ENCODE data around the gene RHOT2.

Gene RHOT2

DNA sequence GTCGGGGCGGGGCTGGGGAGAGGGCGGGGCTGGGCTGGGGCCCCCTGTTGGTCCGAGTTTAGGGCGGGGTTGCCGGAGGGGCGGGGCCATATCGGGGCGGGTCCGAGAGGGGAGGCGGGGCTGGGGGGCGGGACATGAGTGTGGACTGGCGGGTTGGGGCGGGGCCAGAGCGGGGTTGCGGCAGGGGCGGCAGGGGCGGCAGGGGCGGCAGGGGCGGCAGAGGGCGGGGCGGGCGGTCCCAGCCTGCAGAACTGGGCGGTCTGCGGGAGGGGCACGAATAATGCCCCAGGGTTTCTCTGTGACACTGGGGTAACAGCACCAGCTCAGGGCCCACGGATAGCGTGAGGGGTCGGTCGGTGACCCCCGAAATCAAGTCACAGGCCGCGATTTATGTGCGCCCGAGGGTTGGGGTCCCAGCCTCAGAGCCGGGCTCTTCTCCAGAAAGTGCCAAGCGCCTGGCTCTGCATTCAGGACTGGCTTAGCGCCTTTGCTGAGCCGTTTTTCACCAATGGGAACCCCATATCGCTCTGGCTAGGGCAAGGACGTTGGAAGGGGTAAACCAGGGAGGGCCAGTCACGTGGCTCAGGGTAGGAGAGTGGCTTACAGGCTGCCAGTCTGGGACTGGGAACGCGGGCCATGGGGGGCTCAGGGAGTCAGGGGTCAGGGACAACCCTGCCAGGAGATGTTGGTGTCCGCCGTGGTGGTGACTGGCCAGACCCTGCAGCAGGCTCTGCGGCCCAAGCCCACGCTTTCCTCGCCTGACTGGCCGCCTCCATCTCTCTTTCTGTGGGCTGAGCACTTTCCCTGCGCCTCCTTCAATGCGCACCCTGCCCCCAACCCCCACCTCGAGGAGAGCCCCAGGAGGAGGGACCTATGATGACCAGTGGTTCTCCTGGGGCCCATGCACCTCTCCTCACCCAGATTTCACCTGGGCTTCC is 30.6 kb upstream of the RHOT2 start:
- no peaks in the 10 kb centered on the region for H3K9me3 ChIP-seq
- DNase-seq (ENCODE audit: low spot score in 2 of 2): peak in 1 of 2 experiments; percentile 95
- H3K36me3 ChIP-seq (replicated peaks): peaks cover 16% of the 10 kb centered on the region
- peak overlapping the region; percentile 93 for H3K4me3 ChIP-seq
- in situ Hi-C loops (cut with MboI; ENCODE audit: low sequenced_read_pairs): no loop called here
- peaks cover 5% of the 10 kb centered on the region; the same call in 1 of the 2 replicates for H3K4me1 ChIP-seq
- no peaks in the 10 kb centered on the region for H3K27me3 ChIP-seq (ENCODE audit: low read depth)

DNA sequence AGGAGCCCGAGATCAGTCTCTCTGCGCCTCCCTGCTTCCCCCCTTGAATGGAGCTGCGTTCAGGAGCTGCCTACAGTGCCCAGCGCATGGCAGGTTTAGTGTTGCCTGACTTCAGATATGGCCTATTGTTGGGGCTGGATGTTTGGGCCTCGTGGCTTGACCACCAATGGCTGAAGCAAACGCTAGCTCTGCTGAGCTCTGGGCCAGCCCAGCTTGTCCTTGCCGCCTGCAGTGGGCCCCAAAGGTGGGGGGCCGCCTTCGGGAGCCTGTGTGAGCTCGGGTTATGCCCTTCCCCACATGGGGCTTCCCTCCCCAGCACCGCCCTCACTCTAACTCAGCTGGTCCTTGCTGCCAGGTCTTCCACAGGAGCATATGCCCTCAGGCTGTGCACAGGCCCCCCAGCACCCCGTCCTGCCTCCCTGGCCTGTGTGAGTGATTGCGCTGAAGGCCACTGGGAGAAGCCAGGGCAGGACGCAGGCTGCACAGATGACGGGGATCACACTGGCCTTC is 29.8 kb upstream of the RHOT2 start:
- in situ Hi-C loops (cut with MboI; ENCODE audit: low sequenced_read_pairs): no loop called here
- no peak for DNase-seq (ENCODE audit: low spot score in 2 of 2)
- no peaks in the 10 kb centered on the region for H3K9me3 ChIP-seq
- peaks cover 16% of the 10 kb centered on the region for H3K36me3 ChIP-seq (replicated peaks)
- no peaks in the 10 kb centered on the region for H3K27me3 ChIP-seq (ENCODE audit: low read depth)
- H3K4me1 ChIP-seq: peaks cover 8% of the 10 kb centered on the region
- no peak overlapping the region for H3K4me3 ChIP-seq

DNA sequence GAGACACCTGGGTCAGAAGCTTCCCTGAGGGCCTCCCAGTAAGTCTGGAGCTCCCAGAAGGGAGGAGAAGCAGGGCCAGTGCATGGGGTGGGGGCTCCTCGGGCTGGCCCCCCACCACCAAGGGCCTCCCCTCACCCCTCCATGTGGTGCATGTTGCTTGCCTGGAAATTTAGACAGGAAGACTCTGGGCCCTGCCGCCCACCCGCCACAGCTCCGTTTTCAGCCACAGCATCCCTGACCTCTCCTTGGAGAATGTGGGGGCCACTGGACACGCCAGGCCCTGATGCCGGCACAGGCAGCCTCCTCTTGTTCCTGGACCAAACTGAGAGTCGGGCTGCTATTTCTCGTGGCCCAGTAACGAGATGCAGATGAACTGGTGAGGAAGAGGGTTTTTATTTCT is 29.1 kb upstream of the RHOT2 start:
- Histone ChIP-seq H3K4me1 (peaks cover 9% of the 10 kb centered on the region), H3K36me3 (replicated peaks) (peaks cover 12% of the 10 kb centered on the region), H3K4me3 (no peak overlapping the region), H3K27me3 (ENCODE audit: low read depth) (no peaks in the 10 kb centered on the region), H3K9me3 (no peaks in the 10 kb centered on the region)
- in situ Hi-C loops (cut with MboI; ENCODE audit: low sequenced_read_pairs): no loop called here
- DNase-seq (ENCODE audit: low spot score in 2 of 2): no peak

DNA sequence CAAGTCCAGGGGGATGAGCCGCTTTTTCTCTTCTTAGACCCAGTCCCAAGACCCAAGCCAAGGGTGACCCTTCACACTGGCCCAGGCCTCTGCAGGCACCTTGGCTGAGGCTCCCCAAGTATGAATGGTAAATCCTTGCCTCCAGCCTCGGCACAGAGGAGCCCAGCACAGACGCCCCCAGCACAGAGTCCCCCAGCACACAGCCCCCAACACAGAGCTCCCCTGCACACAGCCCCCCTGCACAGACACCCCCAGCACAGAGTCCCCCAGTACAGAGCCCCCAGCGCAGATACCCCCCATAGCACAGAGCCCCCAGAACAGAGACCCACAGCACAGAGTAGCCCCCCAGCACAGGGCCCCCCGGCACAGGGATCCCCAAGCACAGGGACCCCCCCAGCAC is 27.3 kb upstream of the RHOT2 start:
- DNase-seq (ENCODE audit: low spot score in 2 of 2): no peak
- Histone ChIP-seq H3K4me1 (peaks cover 9% of the 10 kb centered on the region), H3K36me3 (replicated peaks) (peaks cover 18% of the 10 kb centered on the region), H3K4me3 (no peak overlapping the region), H3K27me3 (ENCODE audit: low read depth) (no peaks in the 10 kb centered on the region), H3K9me3 (no peaks in the 10 kb centered on the region)
- in situ Hi-C loops (cut with MboI; ENCODE audit: low sequenced_read_pairs): no loop called here

DNA sequence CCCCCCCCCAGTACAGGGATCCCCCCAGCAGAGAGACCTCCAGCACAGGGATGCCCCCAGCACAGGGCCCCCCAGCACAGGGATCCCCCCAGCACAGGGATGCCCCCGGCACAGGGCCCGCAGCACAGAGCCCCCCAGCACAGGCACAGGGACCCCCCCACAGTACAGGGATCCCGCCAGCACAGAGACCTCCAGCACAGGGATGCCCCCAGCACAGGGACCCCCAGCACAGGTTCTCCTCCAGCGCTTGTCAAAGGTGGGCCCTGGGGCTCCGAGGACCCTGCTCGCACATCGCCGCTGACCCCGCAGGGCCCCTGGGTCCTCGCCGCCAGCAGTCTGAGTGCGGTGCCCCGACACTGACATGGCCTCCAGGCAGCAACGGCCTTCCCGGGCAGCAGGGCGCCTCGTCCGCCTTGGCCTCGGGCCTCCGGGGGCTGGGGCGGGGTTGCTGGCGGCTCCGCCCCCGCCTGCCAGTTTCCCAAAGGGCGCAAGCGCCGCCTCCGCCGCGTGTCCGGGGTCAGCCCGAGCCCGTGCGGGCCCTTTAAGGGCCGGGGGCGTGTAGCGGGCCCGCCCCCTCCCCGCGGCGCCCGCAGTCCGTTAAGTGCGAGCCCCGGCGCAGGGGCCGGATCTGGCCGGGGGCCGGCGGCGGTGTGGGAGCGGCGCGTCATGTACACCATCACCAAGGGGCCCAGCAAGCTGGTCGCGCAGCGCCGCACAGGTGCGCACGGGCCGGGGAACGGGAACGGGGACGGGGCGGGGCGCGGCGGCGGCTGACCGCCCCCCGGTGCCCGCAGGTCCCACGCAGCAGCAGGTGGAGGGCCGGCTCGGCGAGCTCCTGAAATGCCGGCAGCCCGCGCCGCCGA is 26.4 kb upstream of the RHOT2 start, which contains the start of gene MCRIP2:
TSS of gene MCRIP2 (plus strand) at position 503 of the 863 bp plus-strand sequence. CDS start at position 667, 164 bp downstream.
- Histone ChIP-seq H3K27me3 (ENCODE audit: low read depth) (no peaks in the 10 kb centered on the region), H3K4me1 (peaks cover 9% of the 10 kb centered on the region), H3K9me3 (no peaks in the 10 kb centered on the region), H3K4me3 (peak within 1 kb of the TSS; percentile 57), H3K36me3 (replicated peaks) (peaks cover 14% of the 10 kb centered on the region; the same call in 1 of the 2 replicates)
- peak; percentile 82 to 93 for DNase-seq (ENCODE audit: low spot score in 2 of 2)
- in situ Hi-C loops (cut with MboI; ENCODE audit: low sequenced_read_pairs): no loop called here

DNA sequence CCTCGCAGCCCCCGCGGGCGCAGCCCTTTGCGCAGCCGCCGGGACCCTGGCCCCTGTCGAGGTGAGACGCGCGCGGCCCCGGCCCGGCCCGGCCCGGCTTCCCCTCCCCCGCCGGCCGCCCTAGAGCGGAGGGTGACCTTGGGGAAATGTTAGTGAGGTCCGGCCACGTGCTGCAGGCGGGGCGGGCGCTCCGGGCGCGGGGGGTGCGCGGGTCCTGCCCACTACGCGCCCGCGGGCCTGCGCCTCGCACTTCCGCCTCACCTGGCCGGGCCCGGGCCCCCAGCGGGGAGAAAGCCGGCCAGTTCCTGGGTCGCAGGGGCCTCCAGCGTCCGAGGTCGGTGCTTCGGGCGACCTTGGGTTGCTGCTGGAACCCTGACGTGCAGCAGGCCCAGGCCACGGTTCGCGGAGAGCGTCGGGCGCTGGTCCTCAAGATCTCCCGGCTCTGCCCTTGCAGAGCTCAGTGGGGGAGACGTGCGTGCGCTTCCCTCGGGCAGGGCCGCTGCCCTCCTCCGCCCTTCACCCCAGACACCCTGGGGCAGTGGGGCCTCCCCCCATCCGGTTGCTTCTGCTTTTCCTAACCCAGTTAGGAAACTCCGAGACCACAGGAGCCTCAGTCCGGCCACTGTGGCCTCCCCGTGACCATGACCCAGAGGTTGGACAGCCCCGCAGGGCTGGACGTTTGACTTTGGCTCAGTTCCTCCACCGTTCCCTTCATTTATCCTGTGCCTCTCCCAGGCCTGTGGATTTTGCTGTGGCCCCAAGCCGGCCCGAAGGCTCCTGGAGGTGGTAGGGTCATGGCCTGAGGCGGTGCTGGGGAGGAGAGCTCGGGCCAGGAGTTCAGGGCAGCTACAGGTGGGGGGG is 25.5 kb upstream of the RHOT2 start:
- Histone ChIP-seq H3K9me3 (no peaks in the 10 kb centered on the region), H3K36me3 (replicated peaks) (peaks cover 14% of the 10 kb centered on the region; the same call in 1 of the 2 replicates), H3K4me3 (peak overlapping the region; percentile 57), H3K27me3 (ENCODE audit: low read depth) (no peaks in the 10 kb centered on the region), H3K4me1 (peaks cover 7% of the 10 kb centered on the region)
- peak; percentile 35 to 66 for DNase-seq (ENCODE audit: low spot score in 2 of 2)
- in situ Hi-C loops (cut with MboI; ENCODE audit: low sequenced_read_pairs): no loop called here

DNA sequence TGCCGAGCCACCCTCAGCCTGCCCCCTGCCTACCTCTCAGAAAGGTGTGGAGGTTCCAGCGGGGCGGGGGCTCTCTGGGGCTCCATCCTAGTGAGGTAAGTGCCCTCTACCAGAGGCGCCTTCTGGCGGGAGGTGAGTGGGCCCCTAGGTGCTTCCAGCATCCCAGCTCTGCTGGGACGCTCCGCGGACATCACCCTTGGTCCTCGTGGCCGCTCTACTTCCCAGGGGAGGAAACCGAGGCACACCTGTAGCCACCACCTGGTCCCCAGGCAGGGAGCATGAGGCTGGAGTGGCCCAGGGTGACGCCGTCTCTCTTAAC is 24.9 kb upstream of the RHOT2 start:
- Histone ChIP-seq H3K4me3 (peak overlapping the region; percentile 57), H3K4me1 (peaks cover 5% of the 10 kb centered on the region)
- in situ Hi-C loops (cut with MboI; ENCODE audit: low sequenced_read_pairs): no loop called here

DNA sequence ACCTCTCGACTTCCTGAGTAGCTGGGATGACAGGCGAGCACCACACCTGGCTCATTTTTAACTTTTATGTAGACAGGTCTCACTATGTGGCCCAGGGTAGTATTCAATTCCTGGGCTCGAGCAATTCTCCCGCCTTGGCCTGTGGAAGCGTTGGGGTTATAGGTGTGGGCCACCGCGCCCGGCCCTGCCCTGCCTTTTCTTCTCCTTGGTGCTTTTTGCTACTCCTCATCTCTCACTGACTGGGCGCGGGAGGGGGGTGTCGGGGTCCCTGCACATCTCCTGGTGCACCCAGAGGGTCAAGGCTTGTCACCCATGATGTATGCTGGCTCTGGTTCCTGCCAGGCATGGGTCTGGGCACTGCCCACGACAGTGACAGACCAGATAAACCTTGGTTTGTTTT is 23.4 kb upstream of the RHOT2 start:
- Histone ChIP-seq H3K4me3 (no peak overlapping the region), H3K36me3 (replicated peaks) (peaks cover 14% of the 10 kb centered on the region; the same call in 1 of the 2 replicates), H3K27me3 (ENCODE audit: low read depth) (no peaks in the 10 kb centered on the region), H3K4me1 (peaks cover 12% of the 10 kb centered on the region), H3K9me3 (no peaks in the 10 kb centered on the region)
- no peak for DNase-seq (ENCODE audit: low spot score in 2 of 2)
- in situ Hi-C loops (cut with MboI; ENCODE audit: low sequenced_read_pairs): no loop called here

More for the DNA sequence above, 24.9 kb upstream of the RHOT2 start:
- H3K27me3 ChIP-seq (ENCODE audit: low read depth): no peaks in the 10 kb centered on the region
- DNase-seq (ENCODE audit: low spot score in 2 of 2): no peak
- peaks cover 14% of the 10 kb centered on the region; the same call in 1 of the 2 replicates for H3K36me3 ChIP-seq (replicated peaks)
- no peaks in the 10 kb centered on the region for H3K9me3 ChIP-seq

DNA sequence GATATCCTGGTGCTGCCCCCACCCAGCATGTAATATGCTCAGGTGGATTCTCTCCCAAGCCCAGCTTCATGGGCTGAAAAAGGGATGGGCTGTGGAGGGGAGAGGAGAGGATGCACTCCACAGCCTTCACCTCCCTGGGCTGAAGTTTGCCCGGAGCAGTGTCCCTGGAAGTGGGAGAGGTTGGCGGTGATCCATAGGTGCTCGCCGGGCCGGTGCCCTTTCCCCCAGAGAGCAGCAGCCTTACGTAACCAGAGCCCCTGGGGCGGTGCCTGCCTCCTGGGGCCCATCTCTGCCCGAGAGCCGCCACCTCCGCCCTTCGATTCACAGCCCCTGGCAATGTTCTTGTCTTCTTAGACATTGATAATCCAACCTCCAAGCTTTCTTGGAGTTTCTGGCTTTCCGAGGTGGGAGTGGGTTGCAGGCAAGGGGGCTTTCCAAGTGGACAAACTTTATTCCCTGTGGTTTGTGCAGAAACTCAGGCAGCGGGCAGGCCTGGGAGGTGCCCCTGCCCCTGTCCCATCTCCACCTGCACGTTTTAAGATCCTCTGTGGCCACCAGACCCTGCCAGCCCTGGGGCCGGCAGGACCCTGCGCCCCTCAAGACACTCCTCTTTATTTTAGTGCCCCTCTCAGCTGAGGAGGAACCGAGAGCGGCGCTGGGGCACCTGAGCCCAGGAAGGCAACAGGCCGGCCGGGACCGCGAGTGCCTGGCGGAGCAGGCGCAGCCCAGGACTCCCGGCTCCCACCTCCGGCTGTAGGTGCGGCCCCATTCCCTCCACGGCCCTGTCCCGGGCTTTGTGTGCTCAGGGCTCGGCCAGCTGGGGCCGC is 21.9 kb upstream of the RHOT2 start:
- no peak for DNase-seq (ENCODE audit: low spot score in 2 of 2)
- Histone ChIP-seq H3K27me3 (ENCODE audit: low read depth) (no peaks in the 10 kb centered on the region), H3K4me3 (no peak overlapping the region), H3K4me1 (peaks cover 18% of the 10 kb centered on the region), H3K36me3 (replicated peaks) (peaks cover 14% of the 10 kb centered on the region), H3K9me3 (no peaks in the 10 kb centered on the region)
- in situ Hi-C loops (cut with MboI; ENCODE audit: low sequenced_read_pairs): no loop called here

DNA sequence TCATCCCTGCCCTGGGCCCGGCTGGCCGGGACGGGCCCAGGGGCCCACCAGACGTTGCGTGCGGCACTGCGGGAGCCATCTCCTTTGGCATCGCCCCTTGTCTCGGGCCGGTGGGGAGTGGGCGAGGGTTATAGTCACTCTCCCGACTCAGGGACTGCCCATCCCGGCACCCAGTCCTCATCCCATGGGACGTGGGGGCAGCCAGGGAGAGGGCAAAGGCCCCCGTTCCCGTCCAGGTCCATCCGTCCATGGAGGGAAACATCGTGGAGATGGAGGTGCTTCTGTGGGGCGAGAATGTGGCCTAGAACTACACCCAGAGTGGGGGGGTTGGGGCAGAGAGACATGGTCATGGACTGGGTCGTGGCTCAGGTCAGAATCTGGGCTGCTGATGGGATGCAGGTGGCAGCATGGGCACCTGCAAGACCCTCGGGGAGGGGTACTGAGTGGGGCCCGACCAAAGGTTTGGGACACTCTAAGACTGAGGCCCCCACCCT is 21.2 kb upstream of the RHOT2 start:
- no peak overlapping the region for H3K4me3 ChIP-seq
- H3K36me3 ChIP-seq (replicated peaks): peaks cover 14% of the 10 kb centered on the region
- DNase-seq (ENCODE audit: low spot score in 2 of 2): no peak
- no peaks in the 10 kb centered on the region for H3K9me3 ChIP-seq
- H3K27me3 ChIP-seq (ENCODE audit: low read depth): no peaks in the 10 kb centered on the region
- H3K4me1 ChIP-seq: peaks cover 18% of the 10 kb centered on the region
- in situ Hi-C loops (cut with MboI; ENCODE audit: low sequenced_read_pairs): no loop called here

DNA sequence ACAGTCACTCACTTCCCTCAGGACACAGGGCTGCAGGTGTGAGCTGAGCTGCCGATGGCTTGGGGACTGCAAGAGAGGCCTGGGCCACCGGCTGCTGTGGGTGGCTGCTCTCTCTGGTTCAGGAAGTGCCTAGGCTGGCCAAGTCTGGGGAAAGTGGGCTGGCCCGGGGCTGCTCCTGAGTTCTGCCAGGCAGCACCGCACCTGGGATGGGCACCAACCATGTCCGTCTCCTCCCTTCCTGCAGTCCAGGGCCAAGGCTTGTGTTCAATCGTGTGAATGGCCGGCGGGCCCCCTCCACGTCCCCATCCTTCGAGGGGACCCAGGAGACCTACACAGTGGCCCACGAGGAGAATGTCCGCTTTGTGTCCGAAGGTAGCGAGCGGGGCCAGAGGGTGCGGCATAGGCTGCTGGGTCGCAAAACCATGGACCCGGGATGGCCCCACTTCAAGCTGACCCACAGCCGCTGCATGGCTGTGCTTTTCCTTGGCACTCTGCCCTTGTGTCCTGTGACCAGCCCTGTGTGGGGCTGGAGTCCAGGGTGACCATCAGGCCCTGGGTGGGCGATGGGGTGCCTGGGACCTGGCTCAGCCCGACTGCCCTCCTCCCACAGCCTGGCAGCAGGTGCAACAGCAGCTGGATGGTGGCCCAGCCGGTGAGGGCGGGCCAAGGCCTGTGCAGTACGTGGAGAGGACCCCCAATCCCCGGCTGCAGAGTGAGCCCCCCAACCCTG is 20.6 kb upstream of the RHOT2 start:
- no peaks in the 10 kb centered on the region for H3K27me3 ChIP-seq (ENCODE audit: low read depth)
- no peaks in the 10 kb centered on the region for H3K9me3 ChIP-seq
- H3K4me1 ChIP-seq: peaks cover 18% of the 10 kb centered on the region
- DNase-seq (ENCODE audit: low spot score in 2 of 2): no peak
- in situ Hi-C loops (cut with MboI; ENCODE audit: low sequenced_read_pairs): no loop called here
- no peak overlapping the region for H3K4me3 ChIP-seq
- peaks cover 15% of the 10 kb centered on the region for H3K36me3 ChIP-seq (replicated peaks)

Data from HAP-1 (cell line).